ENCODE data around the gene DONSON.

The DONSON gene

DNA sequence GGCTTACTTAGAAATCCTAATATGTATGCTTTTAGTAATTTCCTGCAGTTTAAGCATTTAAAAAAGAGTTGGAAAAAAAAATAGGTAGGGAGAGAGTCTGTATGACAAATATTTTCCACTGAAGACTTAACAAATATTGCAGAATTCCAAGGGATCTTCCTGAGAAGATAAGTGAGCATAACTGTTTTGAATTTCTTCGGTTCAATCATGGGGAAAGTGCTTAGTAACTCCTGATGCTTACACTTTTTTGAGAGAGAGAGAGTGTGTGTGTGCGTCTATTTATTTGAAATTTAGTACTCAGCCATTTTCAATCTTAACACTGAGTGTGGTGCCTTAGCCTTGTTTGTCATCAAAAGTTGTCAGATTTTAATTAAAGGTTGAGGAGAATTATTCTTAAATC is 27.1 kb downstream of the DONSON start:
- no peak for DNase-seq

GRCh38 chr21:33560965-33561364 is 27.5 kb downstream of the DONSON start:
- no peak for DNase-seq

- DNase-seq = no peak
Observed at GRCh38 chr21:33559813-33560212, 28.7 kb downstream of the DONSON start.

- no peak for DNase-seq
Observed at GRCh38 chr21:33558777-33559421, 29.6 kb downstream of the DONSON start.

DNA sequence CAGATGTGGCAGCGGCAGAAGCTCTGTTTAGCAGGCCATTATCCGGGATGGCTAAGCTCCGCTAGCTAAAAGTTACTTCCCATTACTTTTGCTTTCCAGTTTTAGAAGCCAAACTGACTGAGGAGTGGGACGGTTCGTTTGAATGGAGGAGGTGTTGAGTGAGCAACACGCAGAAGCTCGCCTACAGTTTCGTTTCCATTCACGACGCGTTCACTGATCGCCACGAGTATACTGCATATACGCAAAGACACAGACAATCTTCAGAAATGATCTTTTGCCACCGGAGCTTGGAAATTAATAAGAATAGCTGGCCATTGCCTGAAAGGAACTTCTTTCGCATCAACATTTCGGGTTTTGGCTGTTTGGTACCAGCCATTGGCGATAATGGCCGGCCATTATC is 31.0 kb downstream of the DONSON start:
- DNase-seq = no peak

DNA sequence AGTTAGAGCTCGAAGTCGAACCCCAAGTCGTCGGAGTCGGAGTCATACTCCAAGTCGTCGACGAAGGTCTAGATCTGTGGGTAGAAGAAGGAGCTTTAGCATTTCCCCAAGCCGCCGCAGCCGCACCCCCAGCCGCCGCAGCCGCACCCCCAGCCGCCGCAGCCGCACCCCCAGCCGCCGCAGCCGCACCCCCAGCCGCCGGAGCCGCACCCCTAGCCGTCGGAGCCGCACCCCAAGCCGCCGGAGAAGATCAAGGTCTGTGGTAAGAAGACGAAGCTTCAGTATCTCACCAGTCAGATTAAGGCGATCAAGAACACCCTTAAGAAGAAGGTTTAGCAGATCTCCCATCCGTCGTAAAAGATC is 33.5 kb downstream of the DONSON start:
- DNase-seq = no peak

DNA sequence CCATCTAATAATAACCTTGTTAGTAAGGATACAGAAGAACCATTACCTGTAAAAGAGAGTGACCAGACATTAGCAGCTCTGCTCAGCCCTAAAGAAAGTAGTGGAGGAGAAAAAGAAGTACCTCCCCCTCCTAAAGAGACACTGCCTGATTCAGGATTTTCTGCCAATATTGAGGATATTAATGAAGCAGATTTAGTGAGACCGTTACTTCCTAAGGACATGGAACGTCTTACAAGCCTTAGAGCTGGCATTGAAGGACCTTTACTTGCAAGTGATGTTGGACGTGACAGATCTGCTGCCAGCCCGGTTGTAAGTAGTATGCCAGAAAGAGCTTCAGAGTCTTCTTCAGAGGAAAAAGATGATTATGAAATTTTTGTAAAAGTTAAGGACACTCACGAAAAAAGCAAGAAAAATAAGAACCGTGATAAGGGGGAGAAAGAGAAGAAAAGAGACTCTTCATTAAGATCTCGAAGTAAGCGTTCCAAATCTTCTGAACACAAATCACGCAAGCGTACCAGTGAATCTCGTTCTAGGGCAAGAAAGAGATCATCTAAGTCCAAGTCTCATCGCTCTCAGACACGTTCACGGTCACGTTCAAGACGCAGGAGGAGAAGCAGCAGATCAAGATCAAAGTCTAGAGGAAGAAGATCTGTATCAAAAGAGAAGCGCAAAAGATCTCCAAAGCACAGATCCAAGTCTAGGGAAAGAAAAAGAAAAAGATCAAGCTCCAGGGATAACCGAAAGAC is 34.1 kb downstream of the DONSON start:
- no peak for DNase-seq

DNA sequence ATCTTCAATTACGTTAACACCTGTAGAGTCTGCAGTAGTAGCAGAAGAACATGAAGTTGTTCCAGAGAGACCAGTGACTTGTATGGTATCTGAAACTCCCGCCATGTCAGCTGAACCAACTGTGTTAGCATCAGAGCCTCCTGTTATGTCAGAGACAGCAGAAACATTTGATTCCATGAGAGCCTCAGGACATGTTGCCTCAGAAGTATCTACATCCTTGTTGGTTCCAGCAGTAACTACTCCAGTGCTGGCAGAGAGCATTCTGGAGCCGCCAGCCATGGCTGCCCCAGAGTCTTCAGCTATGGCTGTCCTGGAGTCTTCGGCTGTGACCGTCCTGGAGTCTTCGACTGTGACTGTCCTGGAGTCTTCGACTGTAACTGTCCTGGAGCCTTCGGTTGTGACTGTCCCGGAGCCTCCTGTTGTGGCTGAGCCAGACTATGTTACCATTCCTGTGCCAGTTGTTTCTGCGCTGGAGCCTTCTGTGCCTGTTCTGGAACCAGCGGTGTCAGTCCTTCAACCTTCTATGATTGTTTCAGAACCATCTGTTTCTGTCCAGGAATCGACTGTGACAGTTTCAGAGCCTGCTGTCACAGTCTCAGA is 35.4 kb downstream of the DONSON start:
- no peak for DNase-seq

DNA sequence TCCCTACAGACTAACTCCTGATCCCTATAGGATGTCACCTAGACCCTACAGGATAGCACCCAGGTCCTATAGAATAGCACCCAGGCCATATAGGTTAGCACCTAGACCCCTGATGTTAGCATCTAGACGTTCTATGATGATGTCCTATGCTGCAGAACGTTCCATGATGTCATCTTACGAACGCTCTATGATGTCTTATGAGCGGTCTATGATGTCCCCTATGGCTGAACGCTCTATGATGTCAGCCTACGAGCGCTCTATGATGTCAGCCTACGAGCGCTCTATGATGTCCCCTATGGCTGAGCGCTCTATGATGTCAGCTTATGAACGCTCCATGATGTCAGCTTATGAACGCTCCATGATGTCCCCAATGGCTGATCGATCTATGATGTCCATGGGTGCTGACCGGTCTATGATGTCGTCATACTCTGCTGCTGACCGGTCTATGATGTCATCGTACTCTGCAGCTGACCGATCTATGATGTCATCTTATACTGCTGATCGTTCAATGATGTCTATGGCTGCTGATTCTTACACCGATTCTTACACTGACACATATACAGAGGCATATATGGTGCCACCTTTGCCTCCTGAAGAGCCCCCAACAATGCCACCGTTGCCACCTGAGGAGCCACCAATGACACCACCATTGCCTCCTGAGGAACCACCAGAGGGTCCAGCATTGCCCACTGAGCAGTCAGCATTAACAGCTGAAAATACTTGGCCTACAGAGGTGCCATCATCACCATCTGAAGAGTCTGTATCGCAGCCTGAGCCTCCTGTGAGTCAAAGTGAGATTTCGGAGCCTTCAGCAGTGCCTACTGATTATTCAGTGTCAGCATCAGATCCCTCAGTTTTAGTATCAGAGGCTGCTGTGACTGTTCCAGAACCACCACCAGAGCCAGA is 36.1 kb downstream of the DONSON start:
- DNase-seq = no peak

- no peak for DNase-seq
Observed at GRCh38 chr21:33551664-33552063, 36.8 kb downstream of the DONSON start.

DNA sequence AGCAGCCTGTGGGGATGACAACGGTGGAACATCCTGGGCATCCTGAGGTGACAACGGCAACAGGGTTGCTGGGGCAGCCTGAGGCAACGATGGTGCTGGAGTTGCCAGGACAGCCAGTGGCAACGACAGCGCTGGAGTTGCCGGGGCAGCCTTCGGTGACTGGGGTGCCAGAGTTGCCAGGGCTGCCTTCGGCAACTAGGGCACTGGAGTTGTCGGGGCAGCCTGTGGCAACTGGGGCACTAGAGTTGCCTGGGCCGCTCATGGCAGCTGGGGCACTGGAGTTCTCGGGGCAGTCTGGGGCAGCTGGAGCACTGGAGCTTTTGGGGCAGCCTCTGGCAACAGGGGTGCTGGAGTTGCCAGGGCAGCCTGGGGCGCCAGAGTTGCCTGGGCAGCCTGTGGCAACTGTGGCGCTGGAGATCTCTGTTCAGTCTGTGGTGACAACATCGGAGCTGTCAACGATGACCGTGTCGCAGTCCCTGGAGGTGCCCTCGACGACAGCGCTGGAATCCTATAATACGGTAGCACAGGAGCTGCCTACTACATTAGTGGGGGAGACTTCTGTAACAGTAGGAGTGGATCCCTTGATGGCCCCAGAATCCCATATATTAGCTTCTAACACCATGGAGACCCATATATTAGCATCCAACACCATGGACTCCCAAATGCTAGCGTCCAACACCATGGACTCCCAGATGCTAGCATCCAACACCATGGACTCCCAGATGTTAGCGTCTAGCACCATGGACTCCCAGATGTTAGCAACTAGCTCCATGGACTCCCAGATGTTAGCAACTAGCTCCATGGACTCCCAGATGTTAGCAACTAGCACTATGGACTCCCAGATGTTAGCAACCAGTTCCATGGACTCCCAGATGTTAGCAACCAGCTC is 37.5 kb downstream of the DONSON start:
- DNase-seq = no peak

DNA sequence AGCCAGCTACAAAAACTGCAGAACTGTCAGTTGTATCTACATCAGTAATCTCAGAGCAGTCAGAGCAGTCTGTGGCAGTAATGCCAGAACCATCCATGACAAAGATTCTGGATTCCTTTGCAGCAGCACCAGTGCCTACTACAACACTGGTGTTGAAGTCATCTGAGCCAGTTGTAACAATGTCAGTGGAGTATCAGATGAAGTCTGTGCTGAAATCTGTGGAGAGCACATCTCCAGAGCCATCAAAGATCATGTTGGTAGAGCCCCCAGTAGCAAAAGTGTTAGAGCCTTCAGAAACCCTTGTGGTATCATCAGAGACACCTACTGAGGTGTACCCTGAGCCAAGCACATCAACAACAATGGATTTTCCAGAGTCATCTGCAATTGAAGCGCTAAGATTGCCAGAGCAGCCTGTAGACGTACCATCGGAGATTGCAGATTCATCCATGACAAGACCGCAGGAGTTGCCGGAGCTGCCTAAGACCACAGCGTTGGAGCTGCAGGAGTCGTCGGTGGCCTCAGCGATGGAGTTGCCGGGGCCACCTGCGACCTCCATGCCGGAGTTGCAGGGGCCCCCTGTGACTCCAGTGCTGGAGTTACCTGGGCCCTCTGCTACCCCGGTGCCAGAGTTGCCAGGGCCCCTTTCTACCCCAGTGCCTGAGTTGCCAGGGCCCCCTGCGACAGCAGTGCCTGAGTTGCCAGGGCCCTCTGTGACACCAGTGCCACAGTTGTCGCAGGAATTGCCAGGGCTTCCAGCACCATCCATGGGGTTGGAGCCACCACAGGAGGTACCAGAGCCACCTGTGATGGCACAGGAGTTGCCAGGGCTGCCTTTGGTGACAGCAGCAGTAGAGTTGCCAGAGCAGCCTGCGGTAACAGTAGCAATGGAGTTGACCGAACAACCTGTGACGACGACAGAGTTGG is 38.4 kb downstream of the DONSON start:
- DNase-seq = no peak

DNA sequence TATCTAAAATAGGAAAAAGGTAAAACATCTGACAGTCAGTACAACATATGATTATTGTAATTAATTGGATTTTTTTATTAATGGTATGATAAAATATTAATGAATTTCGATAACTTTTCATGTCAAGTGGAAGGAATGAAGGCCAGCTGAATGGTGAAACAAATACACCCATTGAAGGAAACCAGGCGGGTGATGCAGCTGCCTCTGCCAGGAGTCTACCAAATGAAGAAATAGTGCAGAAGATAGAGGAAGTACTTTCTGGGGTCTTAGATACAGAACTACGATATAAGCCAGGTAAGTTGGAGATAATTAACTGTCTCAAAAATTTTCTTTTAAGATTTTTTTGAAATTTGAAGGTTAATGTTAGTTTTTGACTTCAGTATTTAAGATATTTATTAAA is 42.4 kb downstream of the DONSON start:
- no peak for DNase-seq

GRCh38 chr21:33544451-33545195 is 43.9 kb downstream of the DONSON start:
- DNase-seq = no peak

- no peak for DNase-seq
Observed at GRCh38 chr21:33543505-33544129, 44.9 kb downstream of the DONSON start.

GRCh38 chr21:33542640-33543504 is 45.6 kb downstream of the DONSON start, which contains the start of gene SON:
Gene SON, plus strand, starts transcription at chr21:33543038. Its CDS starts 55 bp downstream, at chr21:33543093.
- peak; percentile 93 for DNase-seq

GRCh38 chr21:33541756-33542639 is 46.5 kb downstream of the DONSON start, which contains the start of gene GART:
Gene GART, minus strand, starts transcription at chr21:33542117. Its CDS starts 2,802 bp downstream, at chr21:33539315.
- peak; percentile 81 for DNase-seq
